Endothelial cell of umbilical vein (primary cell): Measurements from ENCODE around the gene CNP. TPM values are rescaled to one million over a fixed set of nuclear protein-coding genes. Genes with fewer than 3 reads are reported as not detected.

Experiments used
- BruUV-seq: library from RNA; stranded (reverse); fragments of 400-500 nt; replicated peaks from 2 replicates; lab custom pipeline; 2021; lab: Mats Ljungman, UMichigan
- CTCF ChIA-PET: fragments of 300-600, 350-600 bp; sonication (Branson Sonifier 250); formaldehyde crosslinking; loops from one replicate; lab custom pipeline; 2021; ENCODE audit warnings: antibody characterized with exemption, inconsistent platforms; lab: Charles Lee
- POLR2A ChIA-PET: fragments of 300-600, 350-600 bp; sonication (Branson Sonifier 250); formaldehyde crosslinking; loops from one replicate; lab custom pipeline; 2021; ENCODE audit warnings: antibody characterized with exemption, inconsistent platforms; lab: Charles Lee
- DNase-seq: peaks from one replicate; pipeline ENCODE4 v3.0.0-alpha.2; 2011; ENCODE audit warnings: low read depth, low spot score
- FAIRE-seq: peaks from 2 replicates; lab custom pipeline; 2011; peaks lifted over from hg19 to GRCh38; lab: Jason Lieb, UNC
- H2AFZ ChIP-seq: 2 replicates; pipeline ENCODE4 v1.6.0; 2012; ENCODE audit warnings: low read depth, low read length, control low read depth, inconsistent platforms
- H3K27ac ChIP-seq: 2 replicates; pipeline ENCODE4 v1.5.1; 2011; ENCODE audit warnings: low read depth, mild to moderate bottlenecking, control low read depth, low read length, moderate library complexity; ENCODE audit not compliant: insufficient read depth
- H3K27me3 ChIP-seq, 2 experiments: 2 replicates each; pipeline versions ENCODE4 v1.6.0 to v1.6.1; 2011; ENCODE audit warnings: low read length in 2 of 2, mixed read lengths in 1 of 2; ENCODE audit not compliant: control insufficient read depth in 2 of 2, insufficient read depth in 2 of 2
- H3K36me3 ChIP-seq, 2 experiments: 2 replicates in 1 of 2; 3 replicates in 1 of 2; pipeline ENCODE4 v1.5.1; 2011; ENCODE audit warnings: low read length in 2 of 2, mild to moderate bottlenecking in 1 of 2, moderate library complexity in 1 of 2; ENCODE audit not compliant: control insufficient read depth in 2 of 2, insufficient read depth in 2 of 2; ENCODE audit errors: extremely low read depth in 1 of 2
- H3K4me1 ChIP-seq: 3 replicates; pipeline ENCODE4 v1.5.1; 2011; ENCODE audit warnings: mild to moderate bottlenecking, low read length; ENCODE audit not compliant: control insufficient read depth, insufficient read depth; ENCODE audit errors: extremely low read depth
- H3K4me2 ChIP-seq: 2 replicates; pipeline ENCODE4 v1.6.1; 2011; ENCODE audit warnings: low read length, control low read depth, mixed read lengths; ENCODE audit not compliant: insufficient read depth
- H3K4me3 ChIP-seq, 3 experiments: fragments of 200-600 bp in 1 of 3; sonication (generic), shearing (Covaris generic) in 1 of 3; replicated peaks in 1 of 3; 2 replicates each; pipeline ENCODE4 v1.5.1; 2011 to 2016; ENCODE audit warnings: control low read depth in 3 of 3, low read length in 3 of 3, mild to moderate bottlenecking in 2 of 3, inconsistent platforms in 1 of 3, low read depth in 1 of 3, moderate library complexity in 1 of 3; ENCODE audit not compliant: insufficient read depth in 1 of 3
- H3K79me2 ChIP-seq: 2 replicates; pipeline ENCODE4 v1.6.0; 2012; ENCODE audit warnings: low read length, inconsistent platforms; ENCODE audit not compliant: control insufficient read depth, insufficient read depth
- H3K9ac ChIP-seq: replicated peaks from 2 replicates; pipeline ENCODE3; 2011; ENCODE audit warnings: low read length, control low read depth; ENCODE audit not compliant: insufficient read depth; ENCODE audit errors: extremely low read depth
- H3K9me1 ChIP-seq: replicated peaks from 3 replicates; pipeline ENCODE4 v1.6.0; 2011; ENCODE audit warnings: mild to moderate bottlenecking, low read length; ENCODE audit not compliant: control insufficient read depth, insufficient read depth; ENCODE audit errors: extremely low read depth
- H3K9me3 ChIP-seq: replicated peaks from 2 replicates; pipeline ENCODE4 v1.5.1; 2012; ENCODE audit warnings: low read length, inconsistent platforms; ENCODE audit not compliant: control insufficient read depth, insufficient read depth
- H4K20me1 ChIP-seq: replicated peaks from 2 replicates; pipeline ENCODE3; 2011; ENCODE audit warnings: mild to moderate bottlenecking, low read length; ENCODE audit not compliant: control insufficient read depth, insufficient read depth; ENCODE audit errors: extremely low read depth
- EZH2 ChIP-seq: IDR thresholded peaks from 2 replicates; pipeline ENCODE4 v1.6.1; 2012; ENCODE audit warnings: borderline replicate concordance, low read depth, mild to moderate bottlenecking, moderate library complexity, low read length, inconsistent platforms; ENCODE audit not compliant: severe bottlenecking
- FOS ChIP-seq: IDR thresholded peaks from 2 replicates; pipeline ENCODE4 v1.6.1; 2011; ENCODE audit warnings: mild to moderate bottlenecking, low read length, moderate library complexity, borderline replicate concordance; ENCODE audit not compliant: insufficient read depth
- GATA2 ChIP-seq: IDR thresholded peaks from 2 replicates; pipeline ENCODE4 v1.7.0; 2011; ENCODE audit warnings: low read depth, mild to moderate bottlenecking, moderate library complexity, mixed read lengths, low read length; ENCODE audit not compliant: insufficient read length, insufficient read depth
- JUN ChIP-seq: IDR thresholded peaks from 2 replicates; pipeline ENCODE4 v1.6.1; 2011; ENCODE audit warnings: borderline replicate concordance, low read depth; ENCODE audit not compliant: insufficient read length, insufficient read depth
- MAX ChIP-seq: IDR thresholded peaks from 2 replicates; pipeline ENCODE4 v1.6.1; 2011; ENCODE audit not compliant: insufficient read depth, insufficient read length
- MYC ChIP-seq: IDR thresholded peaks from one replicate; pipeline ENCODE4 v1.6.1; 2011; ENCODE audit warnings: mild to moderate bottlenecking, low read depth, low read length
- POLR2A ChIP-seq: IDR thresholded peaks from 2 replicates; pipeline ENCODE4 v1.6.1; 2012; ENCODE audit warnings: low read depth, mild to moderate bottlenecking, control low read depth, low read length
- POLR2AphosphoS5 ChIP-seq: IDR thresholded peaks from 2 replicates; pipeline ENCODE4 v1.6.1; 2012; ENCODE audit warnings: low read depth, mild to moderate bottlenecking, control low read depth, low read length, moderate library complexity; ENCODE audit not compliant: insufficient read depth
- dilution Hi-C: fragments of 300-500 bp; cut with MboI; formaldehyde crosslinking; loops from one replicate; pipeline ENCODE4 v1.15.0; 2019; ENCODE audit warnings: low sequenced_read_pairs; ENCODE audit not compliant: extremely low pct_ligation_motif_present
- intact Hi-C: fragments of 100-400 bp; cut with micrococcal nuclease; formaldehyde crosslinking; loops from one replicate; pipeline ENCODE4 v1.10.0; 2022
- polyA plus RNA-seq, 4 experiments: library from polyadenylated mRNA; depleted of rRNA in 3 of 4; stranded (reverse) in 3 of 4; unstranded in 1 of 4; fragments of >200 nt; gene quantifications; 2 replicates each; pipeline versions ENCODE4 v1.2.1 to v1.2.3, GENCODE V29; 2011 to 2012; ENCODE audit warnings: missing spikeins in 1 of 4
- total RNA-seq: library from RNA; stranded (reverse); gene quantifications from 2 replicates; pipeline ENCODE4 v1.2.3, GENCODE V29; 2021
- TF ChIP-seq, protein P1 (sequence below), 2 donors: IDR thresholded peaks; 1 replicate in 1 of 2; 2 replicates in 1 of 2; pipeline ENCODE4 v1.5.1; 2011; ENCODE audit warnings: low read length in 2 of 2, mild to moderate bottlenecking in 2 of 2, moderate library complexity in 2 of 2, control low read depth in 1 of 2, inconsistent platforms in 1 of 2, low read depth in 1 of 2; ENCODE audit not compliant: insufficient read depth in 1 of 2; ENCODE audit errors: extremely low read depth in 1 of 2

CNP gene
- total and polyA plus RNA-seq, 2 donors (not counting 3 experiments of a cell fraction or from before 2014, with no cell fraction given), result 49.4 to 84.9 TPM

- no peak overlapping the region for H3K4me3 ChIP-seq
- H3K4me1 ChIP-seq, result no peaks in the 10 kb centered on the region
- intact Hi-C loops (no loop called here), dilution Hi-C loops (no loop called here)
- no peaks in the 10 kb centered on the region for H3K27me3 ChIP-seq
- no peaks in the 10 kb centered on the region for H4K20me1 ChIP-seq
- no peaks in the 10 kb centered on the region for H3K79me2 ChIP-seq
- H3K9ac ChIP-seq, result no peak overlapping the region
- TF ChIP-seq POLR2A, result no peak
- no peak for TF ChIP-seq EZH2
- no peak for TF ChIP-seq JUN
- no peak for TF ChIP-seq GATA2
- no peak for TF ChIP-seq POLR2AphosphoS5
- no peak for TF ChIP-seq FOS
- TF ChIP-seq MYC, result no peak
- no peak for TF ChIP-seq MAX
- TF ChIP-seq, protein P1, sequence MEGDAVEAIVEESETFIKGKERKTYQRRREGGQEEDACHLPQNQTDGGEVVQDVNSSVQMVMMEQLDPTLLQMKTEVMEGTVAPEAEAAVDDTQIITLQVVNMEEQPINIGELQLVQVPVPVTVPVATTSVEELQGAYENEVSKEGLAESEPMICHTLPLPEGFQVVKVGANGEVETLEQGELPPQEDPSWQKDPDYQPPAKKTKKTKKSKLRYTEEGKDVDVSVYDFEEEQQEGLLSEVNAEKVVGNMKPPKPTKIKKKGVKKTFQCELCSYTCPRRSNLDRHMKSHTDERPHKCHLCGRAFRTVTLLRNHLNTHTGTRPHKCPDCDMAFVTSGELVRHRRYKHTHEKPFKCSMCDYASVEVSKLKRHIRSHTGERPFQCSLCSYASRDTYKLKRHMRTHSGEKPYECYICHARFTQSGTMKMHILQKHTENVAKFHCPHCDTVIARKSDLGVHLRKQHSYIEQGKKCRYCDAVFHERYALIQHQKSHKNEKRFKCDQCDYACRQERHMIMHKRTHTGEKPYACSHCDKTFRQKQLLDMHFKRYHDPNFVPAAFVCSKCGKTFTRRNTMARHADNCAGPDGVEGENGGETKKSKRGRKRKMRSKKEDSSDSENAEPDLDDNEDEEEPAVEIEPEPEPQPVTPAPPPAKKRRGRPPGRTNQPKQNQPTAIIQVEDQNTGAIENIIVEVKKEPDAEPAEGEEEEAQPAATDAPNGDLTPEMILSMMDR (IDR thresholded peaks at IDR 0.05; ENCODE audit: extremely low read depth in 1 of 2, insufficient read depth in 1 of 2, low read depth in 1 of 2, low read length in 2 of 2), result no peak
- FAIRE-seq (no peak), DNase-seq (no peak)
- H2AFZ ChIP-seq, result no peak overlapping the region
- ChIA-PET CTCF (interaction anchor here (1.8 kb wide), 2 partner anchors 8 to 14 kb away, joined by 3 to 4 read pairs; no protein-coding TSS in a partner anchor), POLR2A (interaction anchor here (0.6 kb wide), 1 partner anchor 19 kb away, joined by 8 read pairs; no protein-coding TSS in a partner anchor)
- H3K4me2 ChIP-seq, result no peak overlapping the region
- H3K27ac ChIP-seq, result no peak overlapping the region
- no peaks in the 10 kb centered on the region for H3K9me1 ChIP-seq
- no peaks in the 10 kb centered on the region for H3K9me3 ChIP-seq
- peaks cover 30 to 44% of the 10 kb centered on the region in 2 experiments for H3K36me3 ChIP-seq
- no TSS peak for BruUV-seq
These were observed 21.8 kb downstream of the CNP start for GRCh38 chr17:41988418-41988817.
